Fibroblast of lung (primary cell): ENCODE results near the gene SLC9A8. TPM values are rescaled to one million over a fixed set of nuclear protein-coding genes. Genes with fewer than 3 reads are reported as not detected.
A peak's percentile ranks its signal among the peaks of the same experiment; 100 is the strongest.

Experiments
- DNase-seq, 2 donors: peaks; one replicate each; pipeline versions ENCODE4 v3.0.0 to v3.0.0-alpha.2; 2010; ENCODE audit warnings: low read depth in 2 of 2
- H2AFZ ChIP-seq: 2 replicates; pipeline ENCODE4 v1.5.1; 2012; ENCODE audit warnings: low read length, control low read depth, inconsistent platforms
- H3K27ac ChIP-seq: 2 replicates; pipeline ENCODE4 v1.5.1; 2011; ENCODE audit warnings: low read length, control low read depth; ENCODE audit not compliant: insufficient read depth
- H3K27me3 ChIP-seq: 2 replicates; pipeline ENCODE4 v1.5.1; 2011; ENCODE audit warnings: mild to moderate bottlenecking, low read length; ENCODE audit not compliant: control insufficient read depth, insufficient read depth
- H3K36me3 ChIP-seq: 2 replicates; pipeline ENCODE4 v1.5.1; 2011; ENCODE audit warnings: low read length; ENCODE audit not compliant: control insufficient read depth, insufficient read depth
- H3K4me1 ChIP-seq: 2 replicates; pipeline ENCODE4 v1.5.1; 2011; ENCODE audit warnings: low read length; ENCODE audit not compliant: control insufficient read depth, insufficient read depth; ENCODE audit errors: extremely low read depth
- H3K4me2 ChIP-seq: 2 replicates; pipeline ENCODE4 v1.5.1; 2011; ENCODE audit warnings: low read length, control low read depth; ENCODE audit not compliant: insufficient read depth; ENCODE audit errors: extremely low read depth
- H3K4me3 ChIP-seq, 4 experiments: fragments of 200-600 bp in 1 of 4; sonication (generic) in 1 of 4; replicated peaks in 1 of 4; 2 replicates each; pipeline ENCODE4 v1.5.1; 2011 to 2016; ENCODE audit warnings: low read length in 4 of 4, low read depth in 3 of 4, mild to moderate bottlenecking in 3 of 4, control low read depth in 2 of 4, inconsistent platforms in 1 of 4, mixed read lengths in 1 of 4; ENCODE audit not compliant: insufficient read depth in 1 of 4; ENCODE audit errors: control extremely low read depth in 1 of 4
- H3K79me2 ChIP-seq: 2 replicates; pipeline ENCODE4 v1.5.1; 2012; ENCODE audit warnings: mild to moderate bottlenecking, low read length, inconsistent platforms; ENCODE audit not compliant: control insufficient read depth, insufficient read depth
- H3K9ac ChIP-seq: 2 replicates; pipeline ENCODE4 v1.5.1; 2011; ENCODE audit warnings: mild to moderate bottlenecking, low read length, control low read depth; ENCODE audit not compliant: insufficient read depth
- H3K9me3 ChIP-seq: 2 replicates; pipeline ENCODE4 v1.5.1; 2012; ENCODE audit warnings: low read depth, low read length; ENCODE audit not compliant: control insufficient read depth, insufficient read depth
- H4K20me1 ChIP-seq: 2 replicates; pipeline ENCODE4 v1.5.1; 2011; ENCODE audit warnings: low read length; ENCODE audit not compliant: control insufficient read depth, insufficient read depth; ENCODE audit errors: extremely low read depth
- CTCF ChIP-seq, 2 donors: IDR thresholded peaks in 1 of 2; conservative IDR thresholded peaks in 1 of 2; 1 replicate in 1 of 2; 2 replicates in 1 of 2; pipeline ENCODE4 v1.5.1; 2011 to 2012; ENCODE audit warnings: low read length in 2 of 2, control low read depth in 1 of 2, inconsistent platforms in 1 of 2, low read depth in 1 of 2, mild to moderate bottlenecking in 1 of 2
- EZH2 ChIP-seq: IDR thresholded peaks from 2 replicates; pipeline ENCODE4 v1.5.1; 2012; ENCODE audit warnings: low read length, control low read depth, mild to moderate bottlenecking; ENCODE audit errors: missing control alignments
- polyA plus RNA-seq, 2 donors: library from polyadenylated mRNA; depleted of rRNA in 1 of 2; stranded (reverse) in 1 of 2; unstranded in 1 of 2; fragments of >200 nt; gene quantifications; 2 replicates each; pipeline ENCODE4 v1.2.1, GENCODE V29; 2011 to 2012; ENCODE audit warnings: missing spikeins in 1 of 2
- total RNA-seq: library from RNA; depleted of rRNA; stranded (reverse); fragments of >200 nt; gene quantifications from 2 replicates; pipeline ENCODE4 v1.2.1, GENCODE V29; 2014

Gene SLC9A8
- total and polyA plus RNA-seq, 2 donors (not counting 1 experiment from before 2014, with no cell fraction given): 2.4 to 15.5 TPM

- Histone ChIP-seq H4K20me1 (no peaks in the 10 kb centered on the region), H3K4me3 (no peak overlapping the region), H3K4me1 (no peaks in the 10 kb centered on the region), H3K9me3 (no peaks in the 10 kb centered on the region), H3K9ac (no peak overlapping the region), H3K27ac (no peak overlapping the region), H3K27me3 (no peaks in the 10 kb centered on the region), H3K4me2 (no peak overlapping the region), H2AFZ (no peak overlapping the region), H3K79me2 (no peaks in the 10 kb centered on the region), H3K36me3 (no peaks in the 10 kb centered on the region)
- TF ChIP-seq EZH2: no peak
- TF ChIP-seq CTCF (conservative IDR thresholded peaks at IDR 0.05 in 1 of 2, IDR thresholded peaks at IDR 0.05 in 1 of 2; ENCODE audit: low read depth in 1 of 2, low read length in 2 of 2): no peak
- DNase-seq: no peak
Observed at GRCh38 chr20:49862607-49863200, 50.1 kb downstream of the SLC9A8 start.

DNA sequence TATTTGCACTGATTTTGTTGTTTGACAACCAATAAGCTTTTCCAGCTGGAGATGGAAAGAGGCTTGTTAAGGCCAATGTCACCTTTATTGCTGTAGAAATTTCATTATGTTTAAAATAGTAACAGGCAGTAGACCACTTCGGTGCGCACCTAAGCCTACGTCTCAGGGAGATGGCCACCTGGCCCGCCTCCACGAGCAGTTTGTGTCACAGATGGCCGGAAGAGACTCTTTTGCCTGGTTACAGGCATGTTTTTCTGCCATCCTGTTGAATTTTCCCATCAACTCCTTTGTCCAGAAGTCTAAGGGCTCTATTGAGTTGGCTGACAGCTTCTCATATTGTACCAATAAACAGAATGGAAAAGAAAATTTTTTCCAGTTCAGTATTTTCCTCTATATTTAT is 51.0 kb downstream of the SLC9A8 start:
- H3K9ac ChIP-seq: no peak overlapping the region
- no peaks in the 10 kb centered on the region for H4K20me1 ChIP-seq
- TF ChIP-seq EZH2 (no peak), CTCF (conservative IDR thresholded peaks at IDR 0.05 in 1 of 2, IDR thresholded peaks at IDR 0.05 in 1 of 2; ENCODE audit: low read depth in 1 of 2, low read length in 2 of 2) (no peak)
- H3K4me2 ChIP-seq: no peak overlapping the region
- no peaks in the 10 kb centered on the region for H3K36me3 ChIP-seq
- no peak for DNase-seq
- no peaks in the 10 kb centered on the region for H3K9me3 ChIP-seq
- no peaks in the 10 kb centered on the region for H3K79me2 ChIP-seq
- H3K4me3 ChIP-seq: no peak overlapping the region
- H3K4me1 ChIP-seq: no peaks in the 10 kb centered on the region
- no peaks in the 10 kb centered on the region for H3K27me3 ChIP-seq
- no peak overlapping the region for H3K27ac ChIP-seq
- H2AFZ ChIP-seq: no peak overlapping the region

DNA sequence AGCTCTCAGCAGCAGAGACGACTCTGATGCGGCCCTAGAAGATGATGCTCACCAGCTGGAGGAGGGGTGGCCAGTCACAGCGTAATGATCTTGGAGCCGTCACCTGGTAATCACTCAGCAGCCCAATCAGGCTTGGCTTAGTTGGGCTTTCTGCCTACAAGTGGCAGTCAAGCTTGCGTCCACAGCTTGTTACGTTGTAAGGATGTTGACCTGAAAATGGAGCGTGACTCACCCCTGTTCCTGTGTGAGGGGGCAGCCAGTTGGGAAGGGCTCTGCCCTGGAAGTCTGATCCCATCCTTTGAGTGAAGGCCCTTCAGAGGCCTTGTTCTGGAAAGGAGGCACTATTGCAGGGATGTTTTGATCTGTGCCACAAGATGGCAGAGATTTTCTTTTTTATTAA is 52.9 kb downstream of the SLC9A8 start:
- Histone ChIP-seq H3K4me3 (no peak overlapping the region), H3K4me2 (no peak overlapping the region), H3K9ac (no peak overlapping the region), H3K79me2 (no peaks in the 10 kb centered on the region), H2AFZ (no peak overlapping the region), H3K36me3 (no peaks in the 10 kb centered on the region), H3K27ac (peak overlapping the region; percentile 56), H4K20me1 (no peaks in the 10 kb centered on the region), H3K27me3 (no peaks in the 10 kb centered on the region), H3K9me3 (no peaks in the 10 kb centered on the region), H3K4me1 (no peaks in the 10 kb centered on the region)
- DNase-seq: no peak
- TF ChIP-seq EZH2: no peak
- TF ChIP-seq CTCF (conservative IDR thresholded peaks at IDR 0.05 in 1 of 2, IDR thresholded peaks at IDR 0.05 in 1 of 2; ENCODE audit: low read depth in 1 of 2, low read length in 2 of 2): no peak
